ENCODE data around the gene SGO1. TPM values are rescaled to one million over a fixed set of nuclear protein-coding genes. Genes with fewer than 3 reads are reported as not detected.
"Not testable (repeated sequence)": the region's sequence is repeated elsewhere in the genome, so short reads cannot be mapped to it uniquely, and the experiment has no call there.

The SGO1 gene
- total RNA-seq, 6 donors from 2014 or later, result 0.49 to 0.91 (median 0.59) TPM; not detected in 2

DNA sequence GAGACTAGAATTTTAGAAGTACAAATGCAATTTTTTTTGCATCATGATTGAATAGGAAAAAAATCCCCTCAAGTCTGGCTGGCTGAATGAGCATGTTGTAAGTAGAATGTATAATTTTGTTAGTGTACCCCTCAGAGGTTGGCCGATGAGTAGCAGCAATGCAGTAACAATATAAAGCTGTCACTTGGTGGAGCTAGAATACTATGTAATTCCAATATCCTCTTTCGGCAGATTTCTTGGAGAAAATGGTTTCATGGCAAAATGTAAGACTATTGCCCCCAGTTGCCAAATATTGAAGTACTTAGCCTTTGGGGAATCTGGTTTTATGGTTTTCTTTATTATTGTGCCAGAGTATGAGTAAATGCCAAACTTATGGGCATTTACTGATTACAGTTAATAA is 39.8 kb upstream of the SGO1 start:
- DNase-seq (no peak), ATAC-seq (ENCODE audit: low FRiP score in 2 of 2) (no peak)
- Histone ChIP-seq H3K36me3 (no peaks in the 10 kb centered on the region), H3K27ac (no peak overlapping the region), H3K4me3 (no peak overlapping the region), H3K4me1 (no peaks in the 10 kb centered on the region), H3K9me3 (no peaks in the 10 kb centered on the region), H3K27me3 (no peaks in the 10 kb centered on the region)
- WGBS, 2 donors, result 31 to 32% methylated on average over 2 of the region's 2 CpGs
- no peak for TF ChIP-seq EP300 (IDR thresholded peaks at IDR 0.05)
- TF ChIP-seq POLR2A (IDR thresholded peaks at IDR 0.05), result no peak
- TF ChIP-seq, protein P1, sequence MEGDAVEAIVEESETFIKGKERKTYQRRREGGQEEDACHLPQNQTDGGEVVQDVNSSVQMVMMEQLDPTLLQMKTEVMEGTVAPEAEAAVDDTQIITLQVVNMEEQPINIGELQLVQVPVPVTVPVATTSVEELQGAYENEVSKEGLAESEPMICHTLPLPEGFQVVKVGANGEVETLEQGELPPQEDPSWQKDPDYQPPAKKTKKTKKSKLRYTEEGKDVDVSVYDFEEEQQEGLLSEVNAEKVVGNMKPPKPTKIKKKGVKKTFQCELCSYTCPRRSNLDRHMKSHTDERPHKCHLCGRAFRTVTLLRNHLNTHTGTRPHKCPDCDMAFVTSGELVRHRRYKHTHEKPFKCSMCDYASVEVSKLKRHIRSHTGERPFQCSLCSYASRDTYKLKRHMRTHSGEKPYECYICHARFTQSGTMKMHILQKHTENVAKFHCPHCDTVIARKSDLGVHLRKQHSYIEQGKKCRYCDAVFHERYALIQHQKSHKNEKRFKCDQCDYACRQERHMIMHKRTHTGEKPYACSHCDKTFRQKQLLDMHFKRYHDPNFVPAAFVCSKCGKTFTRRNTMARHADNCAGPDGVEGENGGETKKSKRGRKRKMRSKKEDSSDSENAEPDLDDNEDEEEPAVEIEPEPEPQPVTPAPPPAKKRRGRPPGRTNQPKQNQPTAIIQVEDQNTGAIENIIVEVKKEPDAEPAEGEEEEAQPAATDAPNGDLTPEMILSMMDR (IDR thresholded peaks at IDR 0.05), result peak in 2 of 6 experiments; percentile 7 to 20
- no peak for TF ChIP-seq POLR2AphosphoS5 (IDR thresholded peaks at IDR 0.05)

GRCh38 chr3:20222274-20222673 is 36.3 kb upstream of the SGO1 start:
- Histone ChIP-seq H3K4me1 (no peaks in the 10 kb centered on the region), H3K27me3 (no peaks in the 10 kb centered on the region), H3K27ac (no peak overlapping the region), H3K4me3 (no peak overlapping the region), H3K9me3 (no peaks in the 10 kb centered on the region), H3K36me3 (no peaks in the 10 kb centered on the region)
- TF ChIP-seq, protein P1 (IDR thresholded peaks at IDR 0.05), result no peak
- no peak for TF ChIP-seq POLR2AphosphoS5 (IDR thresholded peaks at IDR 0.05)
- TF ChIP-seq POLR2A (IDR thresholded peaks at IDR 0.05), result no peak
- TF ChIP-seq EP300 (IDR thresholded peaks at IDR 0.05), result no peak
- ATAC-seq (ENCODE audit: low FRiP score in 2 of 2) (no peak), DNase-seq (no peak)
- WGBS, 2 donors, result 79 to 81% methylated on average over 2 of the region's 2 CpGs

DNA sequence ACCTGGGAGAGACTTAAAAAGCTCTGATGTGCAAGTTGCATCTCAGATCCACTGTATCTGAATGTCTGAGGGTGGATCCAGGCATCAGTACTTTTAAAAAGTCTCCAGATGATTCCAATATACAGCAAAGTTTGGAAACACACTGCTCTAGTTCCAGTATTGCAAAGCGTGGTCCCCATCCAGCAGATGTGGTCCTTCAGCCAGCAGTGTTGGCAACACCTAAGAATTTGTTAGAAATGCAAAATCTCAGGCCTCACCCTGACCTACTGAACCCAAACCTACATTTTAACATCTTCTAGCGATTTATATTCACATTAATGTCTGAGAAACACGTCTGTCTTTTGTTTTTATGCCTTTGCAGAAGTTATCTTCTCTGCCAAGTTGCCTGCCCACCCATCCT is 32.2 kb upstream of the SGO1 start:
- no peak overlapping the region for H3K4me3 ChIP-seq
- TF ChIP-seq POLR2A (IDR thresholded peaks at IDR 0.05) (no peak), POLR2AphosphoS5 (IDR thresholded peaks at IDR 0.05) (no peak)
- TF ChIP-seq, protein P1 (IDR thresholded peaks at IDR 0.05), result no peak
- WGBS, 2 donors, result 70 to 73% methylated on average over 3 of the region's 3 CpGs
- H3K9me3 ChIP-seq, result no peaks in the 10 kb centered on the region
- DNase-seq (no peak), ATAC-seq (ENCODE audit: low FRiP score in 2 of 2) (no peak)
- H3K27ac ChIP-seq, result no peak overlapping the region
- no peaks in the 10 kb centered on the region for H3K36me3 ChIP-seq
- no peaks in the 10 kb centered on the region for H3K4me1 ChIP-seq
- H3K27me3 ChIP-seq, result no peaks in the 10 kb centered on the region

DNA sequence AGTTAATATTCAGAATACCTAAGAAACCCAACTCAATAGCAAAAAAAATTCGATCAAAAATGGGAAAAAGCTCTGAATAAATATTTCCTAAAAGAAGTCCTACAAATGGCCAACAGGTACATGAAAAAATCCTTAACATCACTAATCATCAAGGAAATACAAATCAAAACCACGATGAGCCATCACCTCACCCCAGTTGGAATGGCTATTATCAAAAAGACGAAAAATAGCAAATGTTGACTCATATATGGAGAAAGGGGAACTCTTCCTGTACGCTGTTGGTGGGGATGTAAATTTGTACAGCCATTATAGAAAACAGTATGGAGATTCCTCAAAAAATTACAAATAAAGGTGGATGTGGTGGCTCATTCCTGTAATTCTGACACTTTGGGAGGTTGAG is 29.6 kb upstream of the SGO1 start:
- H3K4me3 ChIP-seq, result no peak overlapping the region
- H3K4me1 ChIP-seq, result no peaks in the 10 kb centered on the region
- TF ChIP-seq EP300 (IDR thresholded peaks at IDR 0.05), result no peak
- no peak for TF ChIP-seq POLR2AphosphoS5 (IDR thresholded peaks at IDR 0.05)
- TF ChIP-seq, protein P1 (IDR thresholded peaks at IDR 0.05), result no peak
- TF ChIP-seq POLR2A (IDR thresholded peaks at IDR 0.05), result no peak
- WGBS, 2 donors, result 82 to 93% methylated on average over 4 of the region's 4 CpGs
- DNase-seq, result no peak
- no peaks in the 10 kb centered on the region for H3K9me3 ChIP-seq
- no peak overlapping the region for H3K27ac ChIP-seq
- ATAC-seq (ENCODE audit: low FRiP score in 2 of 2), result no peak
- no peaks in the 10 kb centered on the region for H3K27me3 ChIP-seq
- no peaks in the 10 kb centered on the region for H3K36me3 ChIP-seq

DNA sequence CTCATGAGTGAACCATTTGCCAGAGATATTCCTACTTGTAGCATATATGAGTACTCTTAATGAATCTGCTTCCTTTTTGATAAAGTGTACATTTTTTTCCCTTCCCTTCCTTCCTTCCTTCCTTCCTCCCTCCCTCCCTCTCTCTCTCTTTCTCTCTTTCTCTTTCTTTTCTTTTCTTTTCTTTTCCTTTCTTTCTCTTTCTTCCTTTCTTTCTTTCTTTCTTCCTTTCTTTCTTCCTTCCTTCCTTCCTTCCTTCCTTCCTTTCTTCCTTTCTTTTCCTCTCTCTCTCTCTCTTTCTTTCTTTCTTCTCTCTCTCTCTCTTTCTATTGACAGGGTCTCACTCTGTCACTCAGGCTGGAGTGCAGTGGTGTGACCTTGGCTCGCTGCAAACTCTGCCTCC is 27.5 kb upstream of the SGO1 start:
- H3K4me3 ChIP-seq; H3K36me3 ChIP-seq; H3K27me3 ChIP-seq; H3K4me1 ChIP-seq; H3K27ac ChIP-seq; ATAC-seq (ENCODE audit: low FRiP score in 2 of 2); DNase-seq; H3K9me3 ChIP-seq: not testable (repeated sequence)
- WGBS, 2 donors, result 78 to 100% methylated on average over 1 of the region's 1 CpG

DNA sequence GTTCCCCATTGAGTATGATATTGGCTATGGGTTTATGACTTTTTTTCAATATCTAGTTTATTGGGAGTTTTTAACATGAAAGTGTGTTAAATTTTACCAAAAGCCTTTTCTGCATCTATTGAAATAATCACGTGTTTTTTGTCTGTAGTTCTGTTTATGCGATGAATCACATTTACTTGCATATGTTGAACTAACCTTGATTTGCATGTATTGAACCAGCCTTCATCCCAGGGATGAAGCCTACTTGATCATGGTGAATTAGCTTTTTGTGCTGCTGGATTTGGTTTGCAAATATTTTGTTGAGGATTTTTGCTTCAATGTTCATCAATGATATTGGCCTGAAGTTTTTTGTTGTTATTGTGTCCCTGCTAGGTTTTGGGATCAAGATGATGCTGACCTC is 21.9 kb upstream of the SGO1 start:
- H3K4me3 ChIP-seq; H3K9me3 ChIP-seq; DNase-seq; ATAC-seq (ENCODE audit: low FRiP score in 2 of 2); H3K27me3 ChIP-seq; H3K36me3 ChIP-seq; H3K27ac ChIP-seq; H3K4me1 ChIP-seq: not testable (repeated sequence)
- WGBS, 2 donors, result 90 to 95% methylated on average over 2 of the region's 2 CpGs

- not testable (repeated sequence) for H3K9me3 ChIP-seq; H3K27ac ChIP-seq; ATAC-seq (ENCODE audit: low FRiP score in 2 of 2); H3K4me1 ChIP-seq; H3K36me3 ChIP-seq; H3K27me3 ChIP-seq; H3K4me3 ChIP-seq; DNase-seq
These were observed 19.9 kb upstream of the SGO1 start for GRCh38 chr3:20205898-20206297.
